Endometrium (tissue), 2 donors: Measurements from ENCODE around the gene OTUD5.

Experiments used
- FAIRE-seq: peaks from 2 replicates; lab custom pipeline; 2012; peaks lifted over from hg19 to GRCh38; lab: Jason Lieb, UNC
- donor health status: control.
- donor health status: control.

The OTUD5 gene

DNA sequence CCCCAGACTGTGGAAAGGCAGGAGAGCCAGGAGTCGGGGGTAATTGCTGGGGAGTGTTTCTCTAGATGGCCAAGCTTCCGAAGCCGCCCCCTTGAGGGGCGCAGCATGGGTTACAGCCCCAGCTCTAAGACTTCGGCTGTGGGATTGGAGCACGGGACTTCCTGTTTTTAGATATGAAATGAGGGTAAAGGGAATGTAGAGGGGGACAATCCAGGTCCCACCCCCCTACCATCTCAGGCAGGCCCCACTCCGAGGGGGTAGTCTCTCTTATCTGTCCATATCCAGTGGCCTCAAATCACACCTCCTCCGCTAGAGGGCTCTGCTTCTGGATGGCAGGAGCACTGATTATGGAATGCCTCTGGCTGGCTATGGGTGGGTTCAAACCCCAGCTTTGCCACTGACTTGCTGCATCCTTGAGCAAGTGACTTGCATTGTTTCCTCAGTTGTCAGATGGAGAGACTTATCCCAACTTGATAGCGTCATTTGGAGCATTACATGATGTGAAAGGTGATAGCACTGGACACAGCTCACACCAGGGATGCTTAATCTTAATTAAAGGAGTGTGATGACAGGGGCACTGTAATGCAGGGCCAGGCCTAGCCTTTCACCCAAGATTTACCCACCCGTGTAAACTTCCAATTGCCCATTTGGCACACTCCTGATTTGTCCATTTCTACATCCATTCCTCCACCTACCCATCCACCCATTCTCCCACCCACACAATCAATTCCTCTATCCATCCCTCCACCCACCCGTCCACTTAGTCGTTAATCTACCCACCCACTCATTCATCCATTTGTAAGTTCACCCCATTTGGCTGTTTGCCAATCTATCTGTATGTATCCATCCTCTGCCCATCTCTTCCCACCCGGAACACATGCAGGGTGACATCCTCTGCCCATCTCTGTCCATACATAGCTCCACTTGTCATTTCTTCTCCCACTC is 15.1 kb upstream of the OTUD5 start:
- FAIRE-seq = no peak

GRCh38 chrX:48971249-48972219 is 14.1 kb upstream of the OTUD5 start, which contains the start of gene KCND1:
KCND1 (minus strand) TSS chrX:48971844; CDS start chrX:48970271, 1,573 bp downstream.
- no peak for FAIRE-seq

GRCh38 chrX:48969471-48969870 is 12.1 kb upstream of the OTUD5 start:
- FAIRE-seq = no peak

DNA sequence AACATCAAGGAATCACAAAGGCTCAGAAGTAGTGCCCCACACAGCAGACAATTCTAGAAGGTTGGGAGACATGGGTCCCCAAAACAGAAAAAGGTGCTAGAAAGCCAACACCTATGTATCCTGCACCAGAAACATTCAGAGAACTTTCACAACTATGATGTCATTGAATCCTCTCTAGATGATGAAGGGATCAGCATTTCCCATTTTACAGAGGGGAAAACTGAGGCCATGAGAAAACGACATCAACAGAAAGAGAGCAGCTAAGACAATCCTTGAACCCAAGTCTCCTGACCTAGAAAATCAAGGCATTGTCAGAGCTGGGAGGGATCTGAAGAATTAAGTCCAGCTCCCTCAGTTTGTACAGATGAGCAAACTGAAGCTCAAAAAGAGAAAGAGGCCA is 11.0 kb upstream of the OTUD5 start:
- no peak for FAIRE-seq

- FAIRE-seq = no peak
These were observed 9.6 kb upstream of the OTUD5 start for GRCh38 chrX:48966796-48967579.

DNA sequence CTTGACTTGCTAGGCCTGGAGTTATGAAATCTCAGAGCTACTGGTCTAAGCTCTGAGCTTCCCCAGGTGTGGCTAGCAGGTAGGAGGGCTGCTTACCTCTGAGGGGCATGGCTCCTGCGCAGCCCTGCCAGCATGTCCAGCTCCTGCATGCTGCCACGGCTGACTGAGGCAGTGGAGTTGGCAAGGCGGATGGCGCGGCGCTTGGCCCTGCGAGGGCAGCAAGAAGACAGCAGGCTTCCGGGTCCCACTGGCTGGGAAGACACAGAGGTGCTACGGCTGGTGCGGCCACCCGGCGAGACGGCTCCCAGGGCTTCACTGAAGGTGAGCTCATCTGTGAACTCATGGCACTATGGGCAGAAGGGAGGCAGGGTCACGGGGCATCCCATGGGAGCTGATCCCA is 8.6 kb upstream of the OTUD5 start:
- FAIRE-seq = no peak

DNA sequence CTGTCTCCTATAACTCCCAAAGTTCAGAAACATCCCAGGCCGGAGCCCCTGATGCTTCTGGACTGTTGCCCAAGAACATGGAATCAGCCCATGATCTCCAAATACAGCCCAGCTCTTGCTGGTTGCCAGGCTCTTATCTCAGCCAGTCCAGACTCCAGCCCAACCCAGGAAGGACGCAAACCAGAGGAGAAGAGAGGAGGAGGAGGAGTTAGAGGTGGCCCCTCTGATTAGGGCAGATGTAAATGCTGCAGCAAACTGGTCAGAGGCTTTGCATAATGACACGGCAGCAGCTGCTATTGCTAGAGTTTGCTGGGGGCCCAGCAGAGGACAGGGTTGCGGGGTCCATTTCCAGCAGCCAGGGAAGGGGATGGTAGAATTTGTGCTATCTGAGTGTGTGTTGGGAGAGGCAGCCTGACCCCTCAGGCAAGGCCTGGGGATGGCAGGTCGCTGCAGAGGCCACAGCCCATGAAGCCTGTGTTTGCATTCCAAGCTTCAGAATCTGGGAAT is 4.2 kb upstream of the OTUD5 start:
- FAIRE-seq = no peak

DNA sequence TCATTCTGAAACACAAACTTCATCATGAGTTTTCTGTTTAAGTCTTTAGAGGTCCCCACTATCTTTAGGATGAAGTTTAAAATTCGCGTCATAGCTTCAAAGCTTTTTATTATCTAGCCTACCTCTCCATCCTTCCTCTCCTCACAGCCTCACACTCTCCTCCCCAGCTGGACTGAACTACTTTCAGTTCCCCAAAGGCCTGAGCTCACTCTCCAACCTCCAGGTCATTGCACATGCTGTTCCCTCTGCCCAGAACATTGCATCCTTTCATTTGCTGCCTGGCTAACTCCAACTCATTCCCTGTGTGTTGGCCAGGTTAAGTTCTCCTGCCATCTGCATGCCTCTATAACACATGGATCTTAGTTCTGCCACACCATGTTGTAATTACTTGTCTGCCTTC is 2.9 kb upstream of the OTUD5 start:
- FAIRE-seq = no peak

- no peak for FAIRE-seq
These were observed 1.3 kb upstream of the OTUD5 start for GRCh38 chrX:48958635-48959094.

GRCh38 chrX:48957827-48958634 is 624 bp upstream of the OTUD5 start:
- peak; percentile 95 for FAIRE-seq

- FAIRE-seq = no peak
These were observed 536 bp downstream of the OTUD5 start for GRCh38 chrX:48956728-48957414.

- no peak for FAIRE-seq
These were observed 8.8 kb downstream of the OTUD5 start for GRCh38 chrX:48948589-48948988.

DNA sequence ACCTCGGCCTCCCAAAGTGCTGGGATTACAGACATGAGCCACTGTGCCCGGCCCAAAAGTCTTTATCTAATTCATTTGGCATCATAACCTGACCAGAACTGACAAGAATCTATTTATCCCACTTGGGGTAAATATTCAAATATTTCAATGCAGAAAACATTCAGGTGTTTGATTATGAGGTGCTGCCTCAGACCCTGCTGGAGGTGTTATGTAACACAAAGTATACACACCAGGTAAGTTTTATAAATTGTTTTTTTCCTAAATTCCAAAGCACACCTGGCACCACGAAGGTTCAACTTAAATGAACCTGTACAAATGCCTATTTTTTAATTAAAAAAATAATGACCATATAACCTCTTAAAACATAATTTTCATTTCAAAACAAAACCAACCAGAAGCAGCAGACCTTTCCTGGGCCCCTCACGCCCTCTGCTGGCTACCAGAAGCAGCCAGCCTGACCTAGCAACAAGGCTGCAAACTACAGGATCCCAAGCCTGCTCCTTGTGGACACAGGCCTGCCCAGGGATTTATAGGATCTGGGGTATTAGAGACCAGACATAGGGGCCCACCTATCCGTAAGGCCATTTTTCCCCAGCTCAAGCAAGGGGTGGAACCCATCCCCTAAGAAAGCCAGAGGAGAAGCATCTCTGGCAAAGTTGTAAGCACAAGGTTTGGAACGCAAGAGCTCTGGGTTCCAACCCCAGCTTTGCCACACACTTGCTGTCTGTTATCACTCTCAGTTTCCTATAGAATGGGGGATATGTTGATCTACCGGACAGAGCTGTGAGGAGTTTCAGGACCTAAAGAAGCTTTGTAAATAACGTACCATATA is 11.7 kb downstream of the OTUD5 start:
- no peak for FAIRE-seq

DNA sequence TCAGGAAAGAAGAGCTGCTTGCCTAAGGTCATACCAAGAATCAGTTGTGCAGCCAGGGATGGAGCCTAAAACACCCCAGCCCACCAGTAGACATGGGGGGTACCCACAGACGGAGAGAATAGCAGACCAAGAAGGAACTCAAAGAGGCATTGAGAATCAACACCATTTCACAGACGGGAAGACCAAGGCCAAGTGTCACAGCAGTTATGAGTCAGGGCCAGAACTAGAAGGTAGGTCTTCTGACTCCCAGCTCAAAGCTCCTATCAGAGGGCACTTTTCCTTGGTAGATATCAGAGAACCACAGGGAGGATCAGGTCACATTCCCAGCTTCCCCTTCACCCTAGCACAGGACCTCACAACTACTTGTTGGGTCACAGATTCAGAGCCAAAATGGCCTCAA is 14.5 kb downstream of the OTUD5 start:
- FAIRE-seq = no peak

DNA sequence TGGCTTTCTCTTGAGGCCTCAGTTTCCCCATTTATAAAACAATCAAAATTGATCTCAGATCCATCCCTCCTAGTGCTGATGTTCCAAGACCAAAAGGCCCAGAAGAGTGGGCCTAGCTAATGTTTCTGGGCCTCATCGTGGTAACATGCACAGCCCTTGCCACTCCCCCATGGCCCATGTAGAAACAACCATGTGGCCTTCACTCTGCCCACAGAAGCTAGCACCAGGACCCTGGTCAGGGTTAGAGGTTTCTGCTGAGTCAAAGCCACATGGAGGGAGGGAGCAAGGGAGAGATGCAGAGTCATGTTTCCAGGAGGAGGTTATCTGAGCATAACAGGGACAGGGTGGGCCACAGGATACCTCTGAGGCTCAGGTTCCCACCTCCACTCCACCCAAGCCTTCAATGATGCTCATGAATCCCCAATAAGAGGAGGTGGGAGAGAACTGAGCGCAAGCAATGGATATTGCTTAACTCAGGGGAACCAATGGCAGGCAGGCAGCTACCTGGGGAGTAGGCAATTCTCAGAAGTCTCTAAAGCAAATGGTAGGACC is 16.9 kb downstream of the OTUD5 start:
- no peak for FAIRE-seq

GRCh38 chrX:48939524-48940228 is 17.7 kb downstream of the OTUD5 start:
- FAIRE-seq = no peak

- FAIRE-seq = no peak
These were observed 18.5 kb downstream of the OTUD5 start for GRCh38 chrX:48938721-48939425.
